Measurements from ENCODE around the gene RNU5B-1.

DNA sequence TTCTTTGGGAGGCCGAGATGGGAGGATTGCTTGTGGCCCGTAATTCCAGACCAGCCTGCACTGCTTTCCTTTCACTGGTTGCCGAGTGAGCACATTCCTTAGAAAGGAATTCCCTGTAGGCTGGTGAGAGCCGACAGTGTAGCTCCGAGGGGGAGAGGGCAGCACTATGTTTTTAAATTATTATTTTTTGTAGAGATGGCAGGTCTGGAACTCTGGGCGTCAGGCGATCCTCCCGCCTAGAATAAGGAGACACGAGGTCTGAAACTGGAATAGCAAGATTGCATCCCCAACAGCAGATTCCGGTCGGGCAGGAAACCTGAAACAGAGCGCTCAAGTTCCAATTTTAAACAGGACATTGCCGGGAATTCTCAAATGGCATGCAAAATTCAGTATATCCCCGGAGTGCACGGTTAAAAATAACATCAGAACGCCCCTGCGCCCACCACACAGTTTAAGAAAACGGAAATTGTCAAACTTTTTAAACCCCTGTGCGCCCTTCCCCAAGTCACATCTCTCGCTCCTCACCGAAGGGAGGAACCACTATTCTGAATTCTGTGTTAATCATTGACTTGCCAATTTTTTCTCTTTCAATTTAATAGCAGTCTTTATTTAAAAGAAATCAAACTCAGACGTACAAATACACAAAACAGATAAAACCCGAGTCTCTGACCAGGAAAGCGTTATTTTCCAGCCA lies 643 bp upstream of the RNU5B-1 start:
- TF ChIP-seq POLR2AphosphoS5 (IDR thresholded peaks at IDR 0.05; ENCODE audit: low read depth, low read length), result no peak
- no peak for TF ChIP-seq POLR2A (IDR thresholded peaks at IDR 0.05; ENCODE audit: low read depth, low read length)
- TF ChIP-seq TAF1 (IDR thresholded peaks at IDR 0.05; ENCODE audit: borderline replicate concordance, low read depth, low read length), result no peak
